Keratinocyte (primary cell): Measurements from ENCODE around the gene CMTM8. TPM values are rescaled to one million over a fixed set of nuclear protein-coding genes. Genes with fewer than 3 reads are reported as not detected.

ENCODE experiments used
- DNase-seq: peaks from one replicate; pipeline ENCODE4 v3.0.0-alpha.2; 2011; ENCODE audit warnings: low read depth, missing footprints, low spot score
- FAIRE-seq: peaks from 2 replicates; lab custom pipeline; 2011; peaks lifted over from hg19 to GRCh38; lab: Jason Lieb, UNC
- H2AFZ ChIP-seq: 2 replicates; pipeline ENCODE4 v1.6.0; 2012; ENCODE audit warnings: low read length, control low read depth, inconsistent platforms; ENCODE audit not compliant: control insufficient read depth
- H3K27ac ChIP-seq: 2 replicates; pipeline ENCODE4 v1.5.1; 2011; ENCODE audit warnings: low read length; ENCODE audit not compliant: control insufficient read depth, insufficient read depth
- H3K27me3 ChIP-seq: 3 replicates; pipeline ENCODE4 v1.6.0; 2011; ENCODE audit warnings: low read length; ENCODE audit not compliant: control insufficient read depth, insufficient read depth; ENCODE audit errors: extremely low read depth
- H3K36me3 ChIP-seq, 2 experiments: 2 replicates in 1 of 2; 3 replicates in 1 of 2; pipeline ENCODE4 v1.5.1; 2011; ENCODE audit warnings: low read length in 2 of 2, mild to moderate bottlenecking in 1 of 2; ENCODE audit not compliant: control insufficient read depth in 2 of 2, insufficient read depth in 2 of 2; ENCODE audit errors: extremely low read depth in 1 of 2
- H3K4me1 ChIP-seq: 3 replicates; pipeline ENCODE4 v1.5.1; 2011; ENCODE audit warnings: low read length; ENCODE audit not compliant: control insufficient read depth, insufficient read depth; ENCODE audit errors: extremely low read depth
- H3K4me2 ChIP-seq: 3 replicates; pipeline ENCODE4 v1.6.0; 2011; ENCODE audit warnings: low read depth, low read length; ENCODE audit not compliant: control insufficient read depth, insufficient read depth; ENCODE audit errors: extremely low read depth
- H3K4me3 ChIP-seq, 3 experiments: fragments of 200-600 bp in 1 of 3; sonication (generic) in 1 of 3; 2 replicates in 2 of 3; 3 replicates in 1 of 3; pipeline ENCODE4 v1.5.1; 2011 to 2016; ENCODE audit warnings: low read length in 3 of 3, mild to moderate bottlenecking in 3 of 3, control low read depth in 2 of 3, inconsistent platforms in 1 of 3, low read depth in 1 of 3, mixed read lengths in 1 of 3, mixed run types in 1 of 3, moderate library complexity in 1 of 3; ENCODE audit not compliant: control insufficient read depth in 2 of 3, insufficient read depth in 2 of 3; ENCODE audit errors: extremely low read depth in 1 of 3
- H3K79me2 ChIP-seq: 2 replicates; pipeline ENCODE4 v1.6.0; 2012; ENCODE audit warnings: low read length; ENCODE audit not compliant: control insufficient read depth, insufficient read depth
- H3K9ac ChIP-seq: 3 replicates; pipeline ENCODE4 v1.6.0; 2011; ENCODE audit warnings: low read length; ENCODE audit not compliant: control insufficient read depth, insufficient read depth; ENCODE audit errors: extremely low read depth
- H3K9me1 ChIP-seq: 3 replicates; pipeline ENCODE4 v1.6.0; 2011; ENCODE audit warnings: low read length; ENCODE audit not compliant: control insufficient read depth, insufficient read depth; ENCODE audit errors: extremely low read depth
- H3K9me3 ChIP-seq: 2 replicates; pipeline ENCODE4 v1.5.1; 2012; ENCODE audit warnings: low read depth, low read length; ENCODE audit not compliant: control insufficient read depth
- H4K20me1 ChIP-seq: 3 replicates; pipeline ENCODE4 v1.6.0; 2011; ENCODE audit warnings: low read length; ENCODE audit not compliant: control insufficient read depth, insufficient read depth; ENCODE audit errors: extremely low read depth
- EZH2 ChIP-seq: IDR thresholded peaks from one replicate; pipeline ENCODE4 v1.6.1; 2012; ENCODE audit warnings: inconsistent platforms, mild to moderate bottlenecking, low read length, moderate library complexity
- dilution Hi-C: fragments of 300-500 bp; cut with MboI; formaldehyde crosslinking; loops from one replicate; pipeline ENCODE4 v1.7.0; 2020; ENCODE audit warnings: low sequenced_read_pairs; ENCODE audit not compliant: extremely low pct_ligation_motif_present
- polyA plus RNA-seq, 5 experiments: library from polyadenylated mRNA; depleted of rRNA in 3 of 5; stranded (reverse) in 3 of 5; stranded (forward) in 1 of 5; unstranded in 1 of 5; fragments of >200 nt; gene quantifications; 1 replicate in 1 of 5; 2 replicates in 3 of 5; 3 replicates in 1 of 5; pipeline versions ENCODE4 v1.2.1 to v1.2.3, GENCODE V29; 2011 to 2012; ENCODE audit warnings: missing spikeins in 2 of 5, low read depth in 1 of 5, low replicate concordance in 1 of 5
- TF ChIP-seq, protein P1 (sequence below), 3 experiments: IDR thresholded peaks in 1 of 3; conservative IDR thresholded peaks in 1 of 3; optimal IDR thresholded peaks in 1 of 3; 2 replicates in 2 of 3; 3 replicates in 1 of 3; pipeline versions ENCODE3 to v1.5.1; 2011; ENCODE audit warnings: low read length in 3 of 3, mild to moderate bottlenecking in 3 of 3, moderate library complexity in 2 of 3, control low read depth in 1 of 3, inconsistent platforms in 1 of 3; ENCODE audit not compliant: insufficient read depth in 2 of 3; ENCODE audit errors: extremely low read depth in 1 of 3

Gene CMTM8
- polyA plus RNA-seq, 1 donor (not counting 4 experiments of a cell fraction or from before 2014, with no cell fraction given), result 1.6 TPM

DNA sequence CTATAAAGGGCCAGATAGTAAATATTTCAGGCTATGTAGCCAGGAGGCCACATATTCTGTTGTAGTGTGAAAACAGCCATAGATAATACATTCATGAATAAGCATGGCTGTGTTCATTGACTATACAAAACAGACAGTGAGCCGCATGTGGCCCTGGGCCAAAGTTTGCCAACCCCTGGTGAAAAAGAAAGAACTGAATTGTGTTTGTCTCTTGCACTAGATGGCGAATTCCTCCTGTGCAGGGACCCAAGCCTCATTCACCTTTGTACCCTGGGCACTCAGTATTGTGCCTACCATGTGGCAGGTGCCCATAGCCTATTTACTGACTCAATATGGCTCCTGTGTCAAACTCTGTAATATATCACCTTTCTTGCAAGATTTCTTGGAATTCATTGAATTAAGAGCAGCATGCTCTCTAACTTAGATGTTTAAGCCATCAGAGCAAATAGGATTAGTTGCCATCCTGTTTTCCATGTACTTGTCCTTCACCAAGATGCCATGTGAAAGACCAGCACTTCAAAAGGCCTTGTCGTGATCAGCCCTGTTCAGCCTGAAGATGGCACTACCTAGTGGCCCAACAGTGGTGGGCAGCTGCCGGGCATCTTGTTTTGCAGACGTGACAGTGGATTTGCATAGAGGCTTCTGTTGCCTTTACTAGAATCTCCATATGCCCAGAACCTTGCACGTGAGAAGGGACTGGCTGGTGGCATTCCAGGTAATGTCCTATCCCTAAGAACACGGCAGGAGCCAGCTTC lies 102.3 kb downstream of the CMTM8 start:
- H3K9me1 ChIP-seq, result no peaks in the 10 kb centered on the region
- no peak overlapping the region for H3K27ac ChIP-seq
- dilution Hi-C loops, result loop anchor here (25.0 kb wide), 1 partner anchor 153 kb away; no protein-coding TSS in a partner anchor
- FAIRE-seq, result no peak
- no peak overlapping the region for H2AFZ ChIP-seq
- H3K4me2 ChIP-seq, result no peak overlapping the region
- H3K36me3 ChIP-seq, result no peaks in the 10 kb centered on the region
- H4K20me1 ChIP-seq, result no peaks in the 10 kb centered on the region
- no peak overlapping the region for H3K9ac ChIP-seq
- H3K9me3 ChIP-seq, result no peaks in the 10 kb centered on the region
- H3K79me2 ChIP-seq, result no peaks in the 10 kb centered on the region
- H3K4me1 ChIP-seq, result no peaks in the 10 kb centered on the region
- no peak overlapping the region for H3K4me3 ChIP-seq
- TF ChIP-seq EZH2, result no peak
- TF ChIP-seq, protein P1, sequence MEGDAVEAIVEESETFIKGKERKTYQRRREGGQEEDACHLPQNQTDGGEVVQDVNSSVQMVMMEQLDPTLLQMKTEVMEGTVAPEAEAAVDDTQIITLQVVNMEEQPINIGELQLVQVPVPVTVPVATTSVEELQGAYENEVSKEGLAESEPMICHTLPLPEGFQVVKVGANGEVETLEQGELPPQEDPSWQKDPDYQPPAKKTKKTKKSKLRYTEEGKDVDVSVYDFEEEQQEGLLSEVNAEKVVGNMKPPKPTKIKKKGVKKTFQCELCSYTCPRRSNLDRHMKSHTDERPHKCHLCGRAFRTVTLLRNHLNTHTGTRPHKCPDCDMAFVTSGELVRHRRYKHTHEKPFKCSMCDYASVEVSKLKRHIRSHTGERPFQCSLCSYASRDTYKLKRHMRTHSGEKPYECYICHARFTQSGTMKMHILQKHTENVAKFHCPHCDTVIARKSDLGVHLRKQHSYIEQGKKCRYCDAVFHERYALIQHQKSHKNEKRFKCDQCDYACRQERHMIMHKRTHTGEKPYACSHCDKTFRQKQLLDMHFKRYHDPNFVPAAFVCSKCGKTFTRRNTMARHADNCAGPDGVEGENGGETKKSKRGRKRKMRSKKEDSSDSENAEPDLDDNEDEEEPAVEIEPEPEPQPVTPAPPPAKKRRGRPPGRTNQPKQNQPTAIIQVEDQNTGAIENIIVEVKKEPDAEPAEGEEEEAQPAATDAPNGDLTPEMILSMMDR (optimal IDR thresholded peaks at IDR 0.05 in 1 of 3, IDR thresholded peaks at IDR 0.05 in 1 of 3, conservative IDR thresholded peaks at IDR 0.05 in 1 of 3; ENCODE audit: extremely low read depth in 1 of 3, insufficient read depth in 2 of 3, low read length in 3 of 3), result peak in 1 of 3 experiments; percentile 26
- no peak for DNase-seq
- no peaks in the 10 kb centered on the region for H3K27me3 ChIP-seq

DNA sequence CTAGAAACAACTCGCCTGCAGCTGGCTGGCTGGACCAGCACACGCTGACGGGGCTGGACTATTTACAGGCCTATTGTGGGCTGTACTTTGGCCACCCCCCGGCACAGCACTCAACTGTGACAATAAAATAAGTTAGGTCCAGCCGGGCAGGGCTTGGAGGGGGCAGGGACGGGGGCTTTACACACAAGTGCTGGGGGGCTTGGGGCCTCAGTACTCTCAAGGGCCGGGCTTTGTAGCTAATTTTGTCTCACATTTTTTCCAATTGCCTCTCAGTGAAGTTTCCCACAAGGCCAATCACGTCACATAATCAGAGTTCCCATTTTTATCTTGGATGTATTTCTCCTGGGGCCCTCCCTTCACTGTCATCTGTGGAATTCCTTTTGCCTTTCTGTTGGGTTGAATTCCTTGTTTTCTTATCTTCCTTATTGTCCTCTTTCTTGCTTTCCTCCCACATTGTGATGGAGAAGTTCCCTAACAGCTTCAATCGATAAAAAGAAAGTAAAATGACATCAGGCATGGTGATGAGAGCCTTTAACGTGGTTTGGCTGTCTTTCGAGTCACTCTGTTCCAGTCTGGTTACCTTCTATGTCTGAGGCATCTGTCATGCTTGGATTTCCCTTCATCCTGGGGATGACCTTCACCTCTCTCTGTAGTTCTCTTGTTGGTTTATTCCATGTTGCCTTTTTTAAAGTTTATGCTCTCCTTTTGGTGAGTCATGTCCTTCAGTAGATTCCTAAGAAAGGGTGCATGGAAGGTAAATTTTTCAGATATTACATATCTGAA lies 109.1 kb downstream of the CMTM8 start:
- Histone ChIP-seq H3K4me3 (no peak overlapping the region), H3K27me3 (no peaks in the 10 kb centered on the region), H3K9me1 (no peaks in the 10 kb centered on the region), H3K4me2 (no peak overlapping the region), H3K27ac (no peak overlapping the region), H3K9ac (no peak overlapping the region), H3K79me2 (no peaks in the 10 kb centered on the region), H3K36me3 (no peaks in the 10 kb centered on the region), H2AFZ (no peak overlapping the region), H3K9me3 (no peaks in the 10 kb centered on the region), H3K4me1 (no peaks in the 10 kb centered on the region), H4K20me1 (no peaks in the 10 kb centered on the region)
- TF ChIP-seq, protein P1 (optimal IDR thresholded peaks at IDR 0.05 in 1 of 3, IDR thresholded peaks at IDR 0.05 in 1 of 3, conservative IDR thresholded peaks at IDR 0.05 in 1 of 3; ENCODE audit: extremely low read depth in 1 of 3, insufficient read depth in 2 of 3, low read length in 3 of 3), result no peak
- no peak for TF ChIP-seq EZH2
- no peak for FAIRE-seq
- dilution Hi-C loops, result loop anchor here (25.0 kb wide), 1 partner anchor 160 kb away; no protein-coding TSS in a partner anchor
- DNase-seq, result no peak
